ENCODE results near the gene SPATA31A1. TPM values are rescaled to one million over a fixed set of nuclear protein-coding genes. Genes with fewer than 3 reads are reported as not detected.
"Not testable (repeated sequence)": the region's sequence is repeated elsewhere in the genome, so short reads cannot be mapped to it uniquely, and the experiment has no call there.

The SPATA31A1 gene
- not detected in 2 replicates for total RNA-seq

DNA sequence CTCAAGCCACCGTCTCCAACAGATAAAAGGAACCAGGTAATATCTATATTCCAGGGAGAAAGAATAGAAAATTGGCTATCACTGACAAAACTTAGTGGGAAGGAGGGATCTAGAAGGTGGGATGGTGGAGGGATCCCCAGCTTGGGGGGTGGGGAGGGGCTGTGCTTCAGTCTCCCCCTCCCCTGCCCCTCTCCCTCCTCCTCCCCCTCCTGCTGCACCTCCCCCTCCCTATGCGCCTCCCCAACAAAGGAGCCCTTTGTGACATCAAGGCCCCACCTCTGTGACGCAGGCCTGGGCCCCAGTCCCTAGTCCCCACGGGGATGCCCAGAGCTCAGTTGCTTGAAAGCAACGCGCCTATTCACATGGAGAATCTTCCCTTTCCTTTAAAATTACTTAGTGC, at the start of gene SPATA31A1:
TSS of gene SPATA31A1 (plus strand) at position 301 of the 400 bp plus-strand sequence. CDS start at position 363, 62 bp downstream.
- not testable (repeated sequence) for DNase-seq (ENCODE audit: low read depth)

- not testable (repeated sequence) for DNase-seq (ENCODE audit: low read depth)
Measured at GRCh38 chr9:39407261-39408204, 52.1 kb downstream of the SPATA31A1 start.

- DNase-seq (ENCODE audit: low read depth), result not testable (repeated sequence)
Measured at GRCh38 chr9:39411254-39411940, 55.9 kb downstream of the SPATA31A1 start.

Other genes with a start within 250 kb of the SPATA31A1 start
- 1.9 and 2.2 TPM in 2 replicates for gene CNTNAP3, start 67.5 kb upstream of the SPATA31A1 start, total RNA-seq

All from renal cortical epithelial cell (primary cell).